H9 (cell line): Measurements from ENCODE around the gene RAB27B. TPM values are rescaled to one million over a fixed set of nuclear protein-coding genes. Genes with fewer than 3 reads are reported as not detected.

Experiments used
- DNase-seq: peaks from one replicate; pipeline ENCODE4 v3.0.0-alpha.2; 2017
- H2AFZ ChIP-seq: one replicate; pipeline ENCODE4 v1.6.1; 2013; ENCODE audit warnings: mild to moderate bottlenecking, low read length, control low read depth, moderate library complexity
- H2AK5ac ChIP-seq: 2 replicates; pipeline ENCODE4 v1.6.1; 2013; ENCODE audit warnings: low read length, control low read depth, mixed read lengths; ENCODE audit not compliant: insufficient read length
- H2BK120ac ChIP-seq: one replicate; pipeline ENCODE4 v1.6.1; 2013; ENCODE audit warnings: low read depth, mild to moderate bottlenecking, low read length, control low read depth, inconsistent platforms; ENCODE audit not compliant: poor library complexity, severe bottlenecking
- H2BK12ac ChIP-seq: 2 replicates; pipeline ENCODE4 v1.6.1; 2013; ENCODE audit warnings: low read length, control low read depth, mixed read lengths, low read depth; ENCODE audit not compliant: insufficient read length
- H2BK15ac ChIP-seq: 2 replicates; pipeline ENCODE4 v1.6.1; 2013; ENCODE audit warnings: low read depth, low read length, control low read depth
- H2BK20ac ChIP-seq: one replicate; pipeline ENCODE4 v1.6.1; 2013; ENCODE audit warnings: low read depth, mild to moderate bottlenecking, low read length, control low read depth, inconsistent platforms; ENCODE audit not compliant: poor library complexity, severe bottlenecking
- H2BK5ac ChIP-seq: 2 replicates; pipeline ENCODE4 v1.6.1; 2013; ENCODE audit warnings: low read length, control low read depth, mixed read lengths; ENCODE audit not compliant: insufficient read length
- H3K14ac ChIP-seq: 2 replicates; pipeline ENCODE4 v1.6.1; 2013; ENCODE audit warnings: low read length, control low read depth; ENCODE audit not compliant: insufficient read depth
- H3K18ac ChIP-seq: 2 replicates; pipeline ENCODE4 v1.6.1; 2013; ENCODE audit warnings: low read depth, mild to moderate bottlenecking, mixed read lengths, low read length, control low read depth; ENCODE audit not compliant: insufficient read length
- H3K23ac ChIP-seq: 2 replicates; pipeline ENCODE4 v1.6.1; 2013; ENCODE audit warnings: low read length, control low read depth, mixed read lengths, low read depth; ENCODE audit not compliant: insufficient read length
- H3K23me2 ChIP-seq: 2 replicates; pipeline ENCODE4 v1.6.1; 2013; ENCODE audit warnings: low read depth, mild to moderate bottlenecking, mixed read lengths, low read length, control low read depth; ENCODE audit not compliant: insufficient read length, poor library complexity, severe bottlenecking
- H3K27ac ChIP-seq: 2 replicates; pipeline ENCODE4 v1.5.1; 2013; ENCODE audit warnings: low read length, control low read depth, mixed read lengths, low read depth; ENCODE audit not compliant: insufficient read length
- H3K27me3 ChIP-seq: 2 replicates; pipeline ENCODE4 v1.6.1; 2013; ENCODE audit warnings: low read length, control low read depth, inconsistent platforms; ENCODE audit not compliant: insufficient read depth
- H3K4ac ChIP-seq: 2 replicates; pipeline ENCODE4 v1.6.1; 2013; ENCODE audit warnings: low read depth, mild to moderate bottlenecking, control low read depth, inconsistent platforms, low read length, moderate library complexity
- H3K4me1 ChIP-seq: 2 replicates; pipeline ENCODE4 v1.6.1; 2013; ENCODE audit warnings: low read length, control low read depth, inconsistent platforms; ENCODE audit not compliant: insufficient read depth
- H3K4me2 ChIP-seq: 2 replicates; pipeline ENCODE4 v1.6.1; 2013; ENCODE audit warnings: low read length, control low read depth, mixed read lengths; ENCODE audit not compliant: insufficient read length, insufficient read depth
- H3K56ac ChIP-seq: 2 replicates; pipeline ENCODE4 v1.6.1; 2013; ENCODE audit warnings: low read depth, mild to moderate bottlenecking, mixed read lengths, low read length, control low read depth; ENCODE audit not compliant: insufficient read length
- H3K79me1 ChIP-seq: 2 replicates; pipeline ENCODE4 v1.6.1; 2013; ENCODE audit warnings: low read depth, mild to moderate bottlenecking, moderate library complexity, low read length, control low read depth, inconsistent platforms; ENCODE audit not compliant: insufficient read depth, poor library complexity, severe bottlenecking
- H3K79me2 ChIP-seq: 2 replicates; pipeline ENCODE4 v1.6.1; 2013; ENCODE audit warnings: low read length, control low read depth, inconsistent platforms; ENCODE audit not compliant: insufficient read depth
- H3K9ac ChIP-seq: 2 replicates; pipeline ENCODE4 v1.6.1; 2013; ENCODE audit warnings: low read length, control low read depth, mixed read lengths; ENCODE audit not compliant: insufficient read length; ENCODE audit errors: extremely low read depth
- H3K9me3 ChIP-seq: one replicate; pipeline ENCODE4 v1.6.1; 2013; ENCODE audit warnings: low read depth, low read length, inconsistent platforms; ENCODE audit not compliant: control insufficient read depth
- H3T11ph ChIP-seq: one replicate; pipeline ENCODE4 v1.6.1; 2013; ENCODE audit warnings: mild to moderate bottlenecking, low read length, control low read depth, inconsistent platforms
- H4K20me1 ChIP-seq: one replicate; pipeline ENCODE4 v1.6.1; 2013; ENCODE audit not compliant: control insufficient read depth, insufficient read length, insufficient read depth
- H4K5ac ChIP-seq: 2 replicates; pipeline ENCODE4 v1.6.1; 2013; ENCODE audit warnings: low read depth, mild to moderate bottlenecking, mixed read lengths, low read length, control low read depth; ENCODE audit not compliant: insufficient read length
- H4K8ac ChIP-seq: replicated peaks from 2 replicates; pipeline ENCODE4 v1.6.1; 2013; ENCODE audit warnings: low read length, control low read depth, mixed read lengths, low read depth; ENCODE audit not compliant: insufficient read length
- H4K91ac ChIP-seq: 2 replicates; pipeline ENCODE4 v1.6.1; 2013; ENCODE audit warnings: low read depth, mild to moderate bottlenecking, moderate library complexity, mixed read lengths, low read length, control low read depth; ENCODE audit not compliant: insufficient read length
- H3K27ac Mint-ChIP-seq, 3 experiments: 2 replicates in 2 of 3; 3 replicates in 1 of 3; pipeline ENCODE4 v1.8.0; 2020 to 2021; ENCODE audit warnings: mixed read lengths in 3 of 3, mild to moderate bottlenecking in 1 of 3, moderate library complexity in 1 of 3
- H3K27me3 Mint-ChIP-seq: 2 replicates; pipeline ENCODE4 v1.8.0; 2021; ENCODE audit warnings: low read depth, mild to moderate bottlenecking, moderate library complexity, mixed read lengths
- H3K36me3 Mint-ChIP-seq, 3 experiments: 2 replicates in 2 of 3; 3 replicates in 1 of 3; pipeline ENCODE4 v1.8.0; 2020 to 2021; ENCODE audit warnings: low read depth in 3 of 3, mixed read lengths in 3 of 3; ENCODE audit not compliant: insufficient read depth in 1 of 3
- H3K4me1 Mint-ChIP-seq, 2 experiments: 2 replicates each; pipeline ENCODE4 v1.8.0; 2020; ENCODE audit warnings: mixed read lengths in 2 of 2
- H3K4me3 Mint-ChIP-seq, 2 experiments: 2 replicates in 1 of 2; 3 replicates in 1 of 2; pipeline ENCODE4 v1.8.0; 2020 to 2021; ENCODE audit warnings: mild to moderate bottlenecking in 2 of 2, mixed read lengths in 2 of 2, moderate library complexity in 1 of 2
- H3K9me3 Mint-ChIP-seq, 2 experiments: 2 replicates in 1 of 2; 3 replicates in 1 of 2; pipeline ENCODE4 v1.8.0; 2020; ENCODE audit warnings: mild to moderate bottlenecking in 2 of 2, mixed read lengths in 2 of 2, moderate library complexity in 1 of 2
- total RNA-seq: library from RNA; stranded (reverse); gene quantifications from 2 replicates; pipeline ENCODE4 v1.2.1, GENCODE V29; 2021
- TF ChIP-seq, protein P1 (sequence below): fragments of 200-600 bp; sonication (generic); conservative IDR thresholded peaks from 3 replicates; pipeline ENCODE4 v1.8.0; 2021; ENCODE audit warnings: antibody characterized with exemption, mild to moderate bottlenecking

RAB27B gene
- total RNA-seq, 1 experiment from 2014 or later = 0.15 TPM

- Histone ChIP-seq H3K4me1 (no peaks in the 10 kb centered on the region), H3K27ac (no peak overlapping the region), H3K23ac (no peak overlapping the region), H3K9me3 (no peaks in the 10 kb centered on the region), H3K79me2 (no peaks in the 10 kb centered on the region), H4K91ac (no peak overlapping the region), H3T11ph (no peak overlapping the region), H3K56ac (no peak overlapping the region), H3K4ac (no peak overlapping the region), H2AFZ (no peak overlapping the region), H3K4me2 (no peak overlapping the region), H2BK120ac (no peak overlapping the region), H3K79me1 (no peaks in the 10 kb centered on the region), H3K27me3 (no peaks in the 10 kb centered on the region), H4K5ac (no peak overlapping the region), H4K20me1 (no peaks in the 10 kb centered on the region), H3K18ac (no peak overlapping the region), H2BK15ac (no peak overlapping the region), H2BK5ac (no peak overlapping the region), H2BK12ac (no peak overlapping the region), H4K8ac (no peak overlapping the region), H2BK20ac (no peak overlapping the region), H2AK5ac (no peak overlapping the region), H3K23me2 (no peaks in the 10 kb centered on the region), H3K14ac (no peak overlapping the region), H3K9ac (no peak overlapping the region)
- Mint-ChIP-seq H3K4me1 (0 out of 4 replicates have a peak, but pooled peaks cover 4 to 7% of the 10 kb centered on the region in 2 experiments), H3K36me3 (no peaks in the 10 kb centered on the region), H3K27ac (no peak overlapping the region), H3K9me3 (no peaks in the 10 kb centered on the region), H3K27me3 (no peaks in the 10 kb centered on the region), H3K4me3 (no peak overlapping the region)
- no peak for DNase-seq
- TF ChIP-seq, protein P1, sequence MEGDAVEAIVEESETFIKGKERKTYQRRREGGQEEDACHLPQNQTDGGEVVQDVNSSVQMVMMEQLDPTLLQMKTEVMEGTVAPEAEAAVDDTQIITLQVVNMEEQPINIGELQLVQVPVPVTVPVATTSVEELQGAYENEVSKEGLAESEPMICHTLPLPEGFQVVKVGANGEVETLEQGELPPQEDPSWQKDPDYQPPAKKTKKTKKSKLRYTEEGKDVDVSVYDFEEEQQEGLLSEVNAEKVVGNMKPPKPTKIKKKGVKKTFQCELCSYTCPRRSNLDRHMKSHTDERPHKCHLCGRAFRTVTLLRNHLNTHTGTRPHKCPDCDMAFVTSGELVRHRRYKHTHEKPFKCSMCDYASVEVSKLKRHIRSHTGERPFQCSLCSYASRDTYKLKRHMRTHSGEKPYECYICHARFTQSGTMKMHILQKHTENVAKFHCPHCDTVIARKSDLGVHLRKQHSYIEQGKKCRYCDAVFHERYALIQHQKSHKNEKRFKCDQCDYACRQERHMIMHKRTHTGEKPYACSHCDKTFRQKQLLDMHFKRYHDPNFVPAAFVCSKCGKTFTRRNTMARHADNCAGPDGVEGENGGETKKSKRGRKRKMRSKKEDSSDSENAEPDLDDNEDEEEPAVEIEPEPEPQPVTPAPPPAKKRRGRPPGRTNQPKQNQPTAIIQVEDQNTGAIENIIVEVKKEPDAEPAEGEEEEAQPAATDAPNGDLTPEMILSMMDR = no peak
Observed at GRCh38 chr18:54899500-54899899, 71.2 kb downstream of the RAB27B start.
